A549 treated with Mapracorat at 1 μM for 4 hours (cell line): ENCODE results near the gene EFCAB8. TPM values are rescaled to one million over a fixed set of nuclear protein-coding genes. Genes with fewer than 3 reads are reported as not detected.

Experiments used
- total RNA-seq: library from RNA; stranded (reverse); fragments of 200-300 nt; extraction: Qiagen RNA extraction; gene quantifications from 5 replicates; pipeline ENCODE4 v1.2.3, GENCODE V29; 2022

The EFCAB8 gene
- not detected in 5 replicates for total RNA-seq

DNA sequence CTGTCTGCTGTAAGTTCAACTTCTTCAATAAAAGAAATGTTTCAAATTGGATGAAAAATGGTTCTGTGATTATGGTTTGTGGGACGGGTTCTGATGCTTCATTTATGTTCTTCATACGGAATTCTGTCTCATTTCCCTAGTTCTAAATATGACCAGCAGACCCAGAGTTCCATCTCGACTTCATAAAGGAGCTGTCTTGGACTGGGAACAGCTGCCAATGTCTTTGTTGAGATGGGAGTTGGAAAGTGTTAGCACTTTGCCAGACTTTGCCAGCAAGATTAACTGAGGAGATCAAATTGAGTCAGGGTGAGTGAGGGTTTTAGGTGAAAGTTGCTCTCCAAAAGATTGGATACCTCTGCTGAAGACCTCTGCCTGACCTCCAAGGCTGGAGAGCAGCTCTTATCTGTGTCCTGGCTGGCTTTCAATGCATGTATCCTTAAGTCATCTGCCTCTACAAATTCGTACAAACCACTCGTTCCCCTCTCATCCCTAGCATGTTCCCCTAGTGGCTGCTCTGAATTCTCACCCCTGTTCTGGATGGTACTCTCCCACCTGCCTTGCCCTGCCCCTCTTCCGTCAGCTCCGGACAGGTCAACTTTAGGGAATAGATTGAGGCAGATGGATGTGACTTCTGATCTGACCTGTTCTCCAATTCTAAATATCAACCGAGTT, at the start of gene EFCAB8:
Gene EFCAB8 (plus strand): TSS at position 223 of the 672 bp plus-strand sequence. CDS start 4,870 bp downstream, outside the sequence.

DNA sequence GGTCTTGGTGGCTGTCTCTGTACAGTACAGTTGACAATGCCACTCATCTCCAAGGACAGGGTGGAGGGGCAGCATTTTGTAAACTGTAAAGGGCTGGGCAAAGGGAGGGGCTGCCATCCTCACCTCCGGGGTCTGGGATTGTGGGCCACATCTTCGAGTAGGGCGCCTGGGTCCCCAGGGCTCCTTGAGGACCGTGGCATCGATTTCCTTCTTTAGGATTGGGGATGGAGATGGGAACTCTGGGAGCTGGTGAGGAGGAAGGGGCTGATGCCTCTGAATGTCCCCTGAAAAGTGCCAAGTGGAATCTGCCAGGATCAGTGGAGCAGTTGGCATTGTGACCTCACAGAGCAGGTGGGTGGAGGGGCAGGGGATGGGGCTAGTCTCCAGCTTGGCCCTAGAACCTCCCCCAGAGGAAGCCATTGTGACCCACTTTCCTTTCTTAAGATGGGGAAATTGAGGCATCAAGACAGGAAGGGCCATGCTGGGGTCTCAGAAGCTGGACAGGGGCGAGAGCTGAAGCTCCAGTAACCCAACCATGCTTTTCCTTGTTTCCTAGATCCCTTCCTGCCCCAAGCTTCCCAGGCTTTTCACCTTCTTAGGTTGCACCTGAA, 145.5 kb downstream of the EFCAB8 start, which contains the start of gene SUN5:
Gene SUN5 (minus strand): TSS at position 293 of the 611 bp plus-strand sequence. CDS start 93 bp downstream, at position 200.

GRCh38 chr20:33007376-33008335, 148.9 kb downstream of the EFCAB8 start, which contains the start of gene BPIFB2:
Gene BPIFB2, plus strand, starts transcription at chr20:33007704. Its CDS starts 871 bp downstream, at chr20:33008575.

Other genes starting within 250 kb of the EFCAB8 start
- gene C20orf203, start 185.0 kb upstream of the EFCAB8 start, total RNA-seq, result not detected in 5 replicates
- gene COMMD7, start 115.5 kb upstream of the EFCAB8 start, total RNA-seq, result 56.1 to 62.0 TPM (median 58.6 TPM) in 5 replicates
- 3.3 to 4.6 TPM (median 4.2 TPM) in 5 replicates for gene DNMT3B, start 96.5 kb upstream of the EFCAB8 start, total RNA-seq
- 132 to 157 TPM (median 143 TPM) in 5 replicates for gene MAPRE1, start 39.0 kb upstream of the EFCAB8 start, total RNA-seq
- not detected in 5 replicates for gene SUN5, start 145.5 kb downstream of the EFCAB8 start, total RNA-seq
- not detected in 5 replicates for gene BPIFB2, start 148.8 kb downstream of the EFCAB8 start, total RNA-seq
- not detected in 5 replicates for gene BPIFB6, start 172.7 kb downstream of the EFCAB8 start, total RNA-seq
- gene BPIFB3, start 195.0 kb downstream of the EFCAB8 start, total RNA-seq, result not detected in 5 replicates
- gene BPIFB4, start 220.7 kb downstream of the EFCAB8 start, total RNA-seq, result not detected in 5 replicates